HS-27A (cell line): Measurements from ENCODE around the gene TTLL11.

Experiments used
- DNase-seq: peaks from one replicate; pipeline ENCODE4 v3.0.0-alpha.2; 2012; ENCODE audit warnings: low read depth, missing footprints

The TTLL11 gene

GRCh38 chr9:122110100-122110833 is 17.2 kb upstream of the TTLL11 start:
- no peak for DNase-seq

GRCh38 chr9:122109035-122109813 is 16.1 kb upstream of the TTLL11 start:
- DNase-seq = no peak

- no peak for DNase-seq
These were observed 14.2 kb upstream of the TTLL11 start for GRCh38 chr9:122107291-122107805.

- DNase-seq = no peak
These were observed 13.5 kb upstream of the TTLL11 start for GRCh38 chr9:122106576-122106975.

GRCh38 chr9:122103985-122104384 is 10.9 kb upstream of the TTLL11 start:
- DNase-seq = no peak

- no peak for DNase-seq
These were observed 9.0 kb upstream of the TTLL11 start for GRCh38 chr9:122102156-122102555.

GRCh38 chr9:122100756-122101155 is 7.6 kb upstream of the TTLL11 start:
- DNase-seq = no peak

- DNase-seq = peak; percentile 20
These were observed 6.3 kb upstream of the TTLL11 start for GRCh38 chr9:122099271-122099869.

GRCh38 chr9:122097679-122098315 is 4.7 kb upstream of the TTLL11 start:
- no peak for DNase-seq

- no peak for DNase-seq
These were observed 3.7 kb upstream of the TTLL11 start for GRCh38 chr9:122096620-122097415.

GRCh38 chr9:122095010-122095767 is 2.1 kb upstream of the TTLL11 start:
- no peak for DNase-seq

GRCh38 chr9:122091682-122092592 is 1.2 kb downstream of the TTLL11 start:
- no peak for DNase-seq

- no peak for DNase-seq
These were observed 2.1 kb downstream of the TTLL11 start for GRCh38 chr9:122090981-122091380.

GRCh38 chr9:122090287-122090883 is 2.7 kb downstream of the TTLL11 start:
- DNase-seq = no peak

GRCh38 chr9:122088880-122089706 is 4.0 kb downstream of the TTLL11 start:
- DNase-seq = no peak

GRCh38 chr9:122087406-122088200 is 5.5 kb downstream of the TTLL11 start:
- DNase-seq = no peak

- DNase-seq = no peak
These were observed 6.2 kb downstream of the TTLL11 start for GRCh38 chr9:122086873-122087272.
